H9 (cell line): Measurements from ENCODE around the gene OLIG2. TPM values are rescaled to one million over a fixed set of nuclear protein-coding genes. Genes with fewer than 3 reads are reported as not detected.

Source experiments
- DNase-seq: peaks from one replicate; pipeline ENCODE4 v3.0.0-alpha.2; 2017
- H2AFZ ChIP-seq: one replicate; pipeline ENCODE4 v1.6.1; 2013; ENCODE audit warnings: mild to moderate bottlenecking, low read length, control low read depth, moderate library complexity
- H2AK5ac ChIP-seq: 2 replicates; pipeline ENCODE4 v1.6.1; 2013; ENCODE audit warnings: low read length, control low read depth, mixed read lengths; ENCODE audit not compliant: insufficient read length
- H2BK120ac ChIP-seq: one replicate; pipeline ENCODE4 v1.6.1; 2013; ENCODE audit warnings: low read depth, mild to moderate bottlenecking, low read length, control low read depth, inconsistent platforms; ENCODE audit not compliant: poor library complexity, severe bottlenecking
- H2BK12ac ChIP-seq: 2 replicates; pipeline ENCODE4 v1.6.1; 2013; ENCODE audit warnings: low read length, control low read depth, mixed read lengths, low read depth; ENCODE audit not compliant: insufficient read length
- H2BK15ac ChIP-seq: 2 replicates; pipeline ENCODE4 v1.6.1; 2013; ENCODE audit warnings: low read depth, low read length, control low read depth
- H2BK20ac ChIP-seq: one replicate; pipeline ENCODE4 v1.6.1; 2013; ENCODE audit warnings: low read depth, mild to moderate bottlenecking, low read length, control low read depth, inconsistent platforms; ENCODE audit not compliant: poor library complexity, severe bottlenecking
- H2BK5ac ChIP-seq: 2 replicates; pipeline ENCODE4 v1.6.1; 2013; ENCODE audit warnings: low read length, control low read depth, mixed read lengths; ENCODE audit not compliant: insufficient read length
- H3K14ac ChIP-seq: 2 replicates; pipeline ENCODE4 v1.6.1; 2013; ENCODE audit warnings: low read length, control low read depth; ENCODE audit not compliant: insufficient read depth
- H3K18ac ChIP-seq: 2 replicates; pipeline ENCODE4 v1.6.1; 2013; ENCODE audit warnings: low read depth, mild to moderate bottlenecking, mixed read lengths, low read length, control low read depth; ENCODE audit not compliant: insufficient read length
- H3K23ac ChIP-seq: 2 replicates; pipeline ENCODE4 v1.6.1; 2013; ENCODE audit warnings: low read length, control low read depth, mixed read lengths, low read depth; ENCODE audit not compliant: insufficient read length
- H3K23me2 ChIP-seq: 2 replicates; pipeline ENCODE4 v1.6.1; 2013; ENCODE audit warnings: low read depth, mild to moderate bottlenecking, mixed read lengths, low read length, control low read depth; ENCODE audit not compliant: insufficient read length, poor library complexity, severe bottlenecking
- H3K27ac ChIP-seq: 2 replicates; pipeline ENCODE4 v1.5.1; 2013; ENCODE audit warnings: low read length, control low read depth, mixed read lengths, low read depth; ENCODE audit not compliant: insufficient read length
- H3K27me3 ChIP-seq: 2 replicates; pipeline ENCODE4 v1.6.1; 2013; ENCODE audit warnings: low read length, control low read depth, inconsistent platforms; ENCODE audit not compliant: insufficient read depth
- H3K4ac ChIP-seq: 2 replicates; pipeline ENCODE4 v1.6.1; 2013; ENCODE audit warnings: low read depth, mild to moderate bottlenecking, control low read depth, inconsistent platforms, low read length, moderate library complexity
- H3K4me1 ChIP-seq: 2 replicates; pipeline ENCODE4 v1.6.1; 2013; ENCODE audit warnings: low read length, control low read depth, inconsistent platforms; ENCODE audit not compliant: insufficient read depth
- H3K4me2 ChIP-seq: 2 replicates; pipeline ENCODE4 v1.6.1; 2013; ENCODE audit warnings: low read length, control low read depth, mixed read lengths; ENCODE audit not compliant: insufficient read length, insufficient read depth
- H3K56ac ChIP-seq: 2 replicates; pipeline ENCODE4 v1.6.1; 2013; ENCODE audit warnings: low read depth, mild to moderate bottlenecking, mixed read lengths, low read length, control low read depth; ENCODE audit not compliant: insufficient read length
- H3K79me1 ChIP-seq: 2 replicates; pipeline ENCODE4 v1.6.1; 2013; ENCODE audit warnings: low read depth, mild to moderate bottlenecking, moderate library complexity, low read length, control low read depth, inconsistent platforms; ENCODE audit not compliant: insufficient read depth, poor library complexity, severe bottlenecking
- H3K79me2 ChIP-seq: 2 replicates; pipeline ENCODE4 v1.6.1; 2013; ENCODE audit warnings: low read length, control low read depth, inconsistent platforms; ENCODE audit not compliant: insufficient read depth
- H3K9ac ChIP-seq: 2 replicates; pipeline ENCODE4 v1.6.1; 2013; ENCODE audit warnings: low read length, control low read depth, mixed read lengths; ENCODE audit not compliant: insufficient read length; ENCODE audit errors: extremely low read depth
- H3K9me3 ChIP-seq: one replicate; pipeline ENCODE4 v1.6.1; 2013; ENCODE audit warnings: low read depth, low read length, inconsistent platforms; ENCODE audit not compliant: control insufficient read depth
- H3T11ph ChIP-seq: one replicate; pipeline ENCODE4 v1.6.1; 2013; ENCODE audit warnings: mild to moderate bottlenecking, low read length, control low read depth, inconsistent platforms
- H4K20me1 ChIP-seq: one replicate; pipeline ENCODE4 v1.6.1; 2013; ENCODE audit not compliant: control insufficient read depth, insufficient read length, insufficient read depth
- H4K5ac ChIP-seq: 2 replicates; pipeline ENCODE4 v1.6.1; 2013; ENCODE audit warnings: low read depth, mild to moderate bottlenecking, mixed read lengths, low read length, control low read depth; ENCODE audit not compliant: insufficient read length
- H4K8ac ChIP-seq: replicated peaks from 2 replicates; pipeline ENCODE4 v1.6.1; 2013; ENCODE audit warnings: low read length, control low read depth, mixed read lengths, low read depth; ENCODE audit not compliant: insufficient read length
- H4K91ac ChIP-seq: 2 replicates; pipeline ENCODE4 v1.6.1; 2013; ENCODE audit warnings: low read depth, mild to moderate bottlenecking, moderate library complexity, mixed read lengths, low read length, control low read depth; ENCODE audit not compliant: insufficient read length
- H3K27ac Mint-ChIP-seq, 3 experiments: 2 replicates in 2 of 3; 3 replicates in 1 of 3; pipeline ENCODE4 v1.8.0; 2020 to 2021; ENCODE audit warnings: mixed read lengths in 3 of 3, mild to moderate bottlenecking in 1 of 3, moderate library complexity in 1 of 3
- H3K27me3 Mint-ChIP-seq: 2 replicates; pipeline ENCODE4 v1.8.0; 2021; ENCODE audit warnings: low read depth, mild to moderate bottlenecking, moderate library complexity, mixed read lengths
- H3K36me3 Mint-ChIP-seq, 3 experiments: 2 replicates in 2 of 3; 3 replicates in 1 of 3; pipeline ENCODE4 v1.8.0; 2020 to 2021; ENCODE audit warnings: low read depth in 3 of 3, mixed read lengths in 3 of 3; ENCODE audit not compliant: insufficient read depth in 1 of 3
- H3K4me1 Mint-ChIP-seq, 2 experiments: 2 replicates each; pipeline ENCODE4 v1.8.0; 2020; ENCODE audit warnings: mixed read lengths in 2 of 2
- H3K4me3 Mint-ChIP-seq, 2 experiments: 2 replicates in 1 of 2; 3 replicates in 1 of 2; pipeline ENCODE4 v1.8.0; 2020 to 2021; ENCODE audit warnings: mild to moderate bottlenecking in 2 of 2, mixed read lengths in 2 of 2, moderate library complexity in 1 of 2
- H3K9me3 Mint-ChIP-seq, 2 experiments: 2 replicates in 1 of 2; 3 replicates in 1 of 2; pipeline ENCODE4 v1.8.0; 2020; ENCODE audit warnings: mild to moderate bottlenecking in 2 of 2, mixed read lengths in 2 of 2, moderate library complexity in 1 of 2
- WGBS: extraction: QIAGEN DNeasy Blood & Tissue Kit; methylation state at CpG from one replicate; pipeline ENCODE4 v1.1.7; 2013; ENCODE audit warnings: missing lambda C conversion rate, low lambda C conversion rate, mixed read lengths; ENCODE audit not compliant: insufficient read length; ENCODE audit errors: extremely low coverage; 5-methylcytosine and 5-hydroxymethylcytosine counted together
- total RNA-seq: library from RNA; stranded (reverse); gene quantifications from 2 replicates; pipeline ENCODE4 v1.2.1, GENCODE V29; 2021
- TF ChIP-seq, protein P1 (sequence below): fragments of 200-600 bp; sonication (generic); conservative IDR thresholded peaks from 3 replicates; pipeline ENCODE4 v1.8.0; 2021; ENCODE audit warnings: antibody characterized with exemption, mild to moderate bottlenecking

Gene OLIG2
- total RNA-seq, 1 experiment from 2014 or later: 1.4 TPM

DNA sequence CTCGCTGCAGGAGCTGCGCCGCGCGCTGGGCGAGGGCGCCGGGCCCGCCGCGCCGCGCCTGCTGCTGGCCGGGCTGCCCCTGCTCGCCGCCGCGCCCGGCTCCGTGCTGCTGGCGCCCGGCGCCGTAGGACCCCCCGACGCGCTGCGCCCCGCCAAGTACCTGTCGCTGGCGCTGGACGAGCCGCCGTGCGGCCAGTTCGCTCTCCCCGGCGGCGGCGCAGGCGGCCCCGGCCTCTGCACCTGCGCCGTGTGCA lies 44.9 kb downstream of the OLIG2 start:
- no peak overlapping the region for H4K8ac ChIP-seq
- peaks cover 8 to 12% of the 10 kb centered on the region in 2 experiments for H3K9me3 Mint-ChIP-seq
- H3K9me3 ChIP-seq: no peaks in the 10 kb centered on the region
- H3K36me3 Mint-ChIP-seq: peaks cover 0 to 4% (median 0%) of the 10 kb centered on the region in 3 experiments; a peak in 1 of 7 replicates
- H3K14ac ChIP-seq: no peak overlapping the region
- H2BK12ac ChIP-seq: no peak overlapping the region
- H2BK20ac ChIP-seq: no peak overlapping the region
- H3K27ac ChIP-seq: no peak overlapping the region
- peaks cover 11% of the 10 kb centered on the region for H3K4me1 ChIP-seq
- H4K5ac ChIP-seq: no peak overlapping the region
- TF ChIP-seq, protein P1, sequence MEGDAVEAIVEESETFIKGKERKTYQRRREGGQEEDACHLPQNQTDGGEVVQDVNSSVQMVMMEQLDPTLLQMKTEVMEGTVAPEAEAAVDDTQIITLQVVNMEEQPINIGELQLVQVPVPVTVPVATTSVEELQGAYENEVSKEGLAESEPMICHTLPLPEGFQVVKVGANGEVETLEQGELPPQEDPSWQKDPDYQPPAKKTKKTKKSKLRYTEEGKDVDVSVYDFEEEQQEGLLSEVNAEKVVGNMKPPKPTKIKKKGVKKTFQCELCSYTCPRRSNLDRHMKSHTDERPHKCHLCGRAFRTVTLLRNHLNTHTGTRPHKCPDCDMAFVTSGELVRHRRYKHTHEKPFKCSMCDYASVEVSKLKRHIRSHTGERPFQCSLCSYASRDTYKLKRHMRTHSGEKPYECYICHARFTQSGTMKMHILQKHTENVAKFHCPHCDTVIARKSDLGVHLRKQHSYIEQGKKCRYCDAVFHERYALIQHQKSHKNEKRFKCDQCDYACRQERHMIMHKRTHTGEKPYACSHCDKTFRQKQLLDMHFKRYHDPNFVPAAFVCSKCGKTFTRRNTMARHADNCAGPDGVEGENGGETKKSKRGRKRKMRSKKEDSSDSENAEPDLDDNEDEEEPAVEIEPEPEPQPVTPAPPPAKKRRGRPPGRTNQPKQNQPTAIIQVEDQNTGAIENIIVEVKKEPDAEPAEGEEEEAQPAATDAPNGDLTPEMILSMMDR: no peak
- peak overlapping the region; percentile 57 for H3K4me2 ChIP-seq
- H3K4me1 Mint-ChIP-seq: peaks cover 37 to 48% of the 10 kb centered on the region in 2 experiments
- H2BK120ac ChIP-seq: no peak overlapping the region
- no peak overlapping the region for H3K23ac ChIP-seq
- H2AFZ ChIP-seq: no peak overlapping the region
- no peak overlapping the region for H3K9ac ChIP-seq
- no peak overlapping the region for H3K56ac ChIP-seq
- H3K79me1 ChIP-seq: no peaks in the 10 kb centered on the region
- no peaks in the 10 kb centered on the region for H4K20me1 ChIP-seq
- no peak overlapping the region for H3K18ac ChIP-seq
- no peak overlapping the region for H3T11ph ChIP-seq
- no peak overlapping the region for H2AK5ac ChIP-seq
- H3K27me3 ChIP-seq: peaks cover 73% of the 10 kb centered on the region
- H3K27ac Mint-ChIP-seq: no peak overlapping the region
- H3K23me2 ChIP-seq: peaks cover 12% of the 10 kb centered on the region
- peaks cover 91% of the 10 kb centered on the region for H3K27me3 Mint-ChIP-seq
- no peaks in the 10 kb centered on the region for H3K79me2 ChIP-seq
- peak overlapping the region; percentile 56 to 82; a peak in 2 of 5 replicates for H3K4me3 Mint-ChIP-seq
- H2BK15ac ChIP-seq: no peak overlapping the region
- no CpG with 5 or more reads among the region's 44 CpGs for WGBS
- H2BK5ac ChIP-seq: no peak overlapping the region
- no peak for DNase-seq
- H3K4ac ChIP-seq: no peak overlapping the region
- H4K91ac ChIP-seq: no peak overlapping the region
